GM23338 (cell line): ENCODE measurements around the gene SPARC. TPM values are rescaled to one million over a fixed set of nuclear protein-coding genes. Genes with fewer than 3 reads are reported as not detected.

Experiments
- ATAC-seq: fragments of 200-7000 bp; cut with Tn5 transposase; 3 replicates; pipeline ENCODE4 v1.9.1; 2020
- DNase-seq: peaks from one replicate; pipeline ENCODE4 v3.0.0-alpha.2; 2015; ENCODE audit warnings: low spot score
- H2AFZ ChIP-seq: fragments of 200-600 bp; sonication (generic); 2 replicates; pipeline ENCODE4 v1.8.0; 2016; ENCODE audit warnings: antibody characterized with exemption, mild to moderate bottlenecking, moderate library complexity
- H3F3A ChIP-seq: fragments of 200-600 bp; sonication (generic); replicated peaks from 2 replicates; pipeline ENCODE4 v1.8.0; 2017; ENCODE audit warnings: antibody characterized with exemption, mixed run types, low read depth
- H3K27ac ChIP-seq: fragments of 200-600 bp; sonication (generic); 2 replicates; pipeline ENCODE4 v1.6.1; 2016; ENCODE audit warnings: low read depth
- H3K27me3 ChIP-seq: fragments of 200-600 bp; sonication (generic); 2 replicates; pipeline ENCODE4 v1.8.0; 2016; ENCODE audit warnings: mild to moderate bottlenecking, mixed run types, moderate library complexity; ENCODE audit not compliant: insufficient read depth
- H3K36me3 ChIP-seq: fragments of 200-600 bp; sonication (generic); 2 replicates; pipeline ENCODE4 v1.8.0; 2016; ENCODE audit warnings: mild to moderate bottlenecking; ENCODE audit not compliant: insufficient read depth
- H3K4me1 ChIP-seq: fragments of 200-600 bp; sonication (generic); 2 replicates; pipeline ENCODE4 v1.8.0; 2016; ENCODE audit warnings: mild to moderate bottlenecking, moderate library complexity; ENCODE audit not compliant: insufficient read depth
- H3K4me2 ChIP-seq: fragments of 200-600 bp; sonication (generic); 2 replicates; pipeline ENCODE4 v1.7.1; 2017; ENCODE audit warnings: mixed run types
- H3K4me3 ChIP-seq: fragments of 200-600 bp; sonication (generic); 2 replicates; pipeline ENCODE4 v1.6.1; 2016; ENCODE audit warnings: mixed run types
- H3K79me2 ChIP-seq: fragments of 200-600 bp; sonication (generic); replicated peaks from 2 replicates; pipeline ENCODE4 v1.8.0; 2017; ENCODE audit warnings: mild to moderate bottlenecking; ENCODE audit not compliant: insufficient read depth
- H3K9me2 ChIP-seq: fragments of 200-600 bp; sonication (generic); 2 replicates; pipeline ENCODE4 v1.8.0; 2017; ENCODE audit not compliant: insufficient read depth
- H4K20me1 ChIP-seq: fragments of 200-600 bp; sonication (generic); replicated peaks from 2 replicates; pipeline ENCODE4 v1.8.0; 2017; ENCODE audit warnings: mild to moderate bottlenecking; ENCODE audit not compliant: insufficient read depth
- H3K27ac Mint-ChIP-seq: 2 replicates; pipeline ENCODE4 v1.8.0; 2020; ENCODE audit warnings: inconsistent platforms, mild to moderate bottlenecking, moderate library complexity, mixed read lengths
- H3K27me3 Mint-ChIP-seq: 3 replicates; pipeline ENCODE4 v1.8.0; 2022; ENCODE audit warnings: low read depth, mild to moderate bottlenecking, moderate library complexity, mixed read lengths, inconsistent platforms; ENCODE audit not compliant: insufficient read depth, poor library complexity
- H3K36me3 Mint-ChIP-seq: 3 replicates; pipeline ENCODE4 v1.8.0; 2021; ENCODE audit warnings: low read depth, mild to moderate bottlenecking, inconsistent platforms, moderate library complexity, mixed read lengths
- H3K4me1 Mint-ChIP-seq: 3 replicates; pipeline ENCODE4 v1.8.0; 2020; ENCODE audit warnings: mild to moderate bottlenecking, inconsistent platforms, mixed read lengths
- H3K4me3 Mint-ChIP-seq: 3 replicates; pipeline ENCODE4 v1.8.0; 2021; ENCODE audit warnings: moderate library complexity, mild to moderate bottlenecking, inconsistent platforms, mixed read lengths
- H3K9me3 Mint-ChIP-seq: 3 replicates; pipeline ENCODE4 v1.8.0; 2020; ENCODE audit warnings: moderate library complexity, mild to moderate bottlenecking, inconsistent platforms, mixed read lengths
- CREB1 ChIP-seq: fragments of 250-450 bp; sonication (Bioruptor Pico); IDR thresholded peaks from 2 replicates; pipeline ENCODE4 v1.5.0; 2020; ENCODE audit warnings: low read depth, mild to moderate bottlenecking, moderate library complexity
- EZH2 ChIP-seq: fragments of 200-600 bp; sonication (generic); IDR thresholded peaks from one replicate; pipeline ENCODE4 v1.8.0; 2017; ENCODE audit warnings: antibody characterized with exemption, mild to moderate bottlenecking, low read depth; ENCODE audit not compliant: unreplicated experiment
- JUNB ChIP-seq: IDR thresholded peaks from one replicate; pipeline ENCODE4 v1.6.1; 2016; ENCODE audit warnings: antibody characterized with exemption; ENCODE audit not compliant: unreplicated experiment
- STAT1 ChIP-seq: IDR thresholded peaks from one replicate; pipeline ENCODE4 v1.6.1; 2016; ENCODE audit warnings: antibody characterized with exemption; ENCODE audit not compliant: unreplicated experiment
- polyA plus RNA-seq: library from polyadenylated mRNA; unstranded; fragments of >200 nt; fragmentation: Nextera tagmentation; extraction: Ambion mirVana; gene quantifications from 2 replicates; pipeline ENCODE4 v1.2.1, GENCODE V29; 2016
- total RNA-seq: library from RNA; depleted of rRNA; stranded (reverse); fragments of >200 nt; shearing (Covaris generic); gene quantifications from 2 replicates; pipeline ENCODE4 v1.2.3, GENCODE V29; 2014
- TF ChIP-seq, protein P1 (sequence below): fragments of 250-450 bp; sonication (Bioruptor Pico); IDR thresholded peaks from 2 replicates; pipeline ENCODE4 v1.5.0; 2020; ENCODE audit warnings: mild to moderate bottlenecking, moderate library complexity
- TF ChIP-seq, protein P2 (sequence below): IDR thresholded peaks from one replicate; pipeline ENCODE4 v1.6.1; 2018; ENCODE audit warnings: antibody characterized with exemption; ENCODE audit not compliant: unreplicated experiment
- TF ChIP-seq, protein P3 (sequence below): IDR thresholded peaks from 2 replicates; pipeline ENCODE4 v1.6.1; 2016; ENCODE audit warnings: antibody characterized with exemption

The SPARC gene
- total and polyA plus RNA-seq, 2 experiments from 2014 or later: 218 to 225 TPM

DNA sequence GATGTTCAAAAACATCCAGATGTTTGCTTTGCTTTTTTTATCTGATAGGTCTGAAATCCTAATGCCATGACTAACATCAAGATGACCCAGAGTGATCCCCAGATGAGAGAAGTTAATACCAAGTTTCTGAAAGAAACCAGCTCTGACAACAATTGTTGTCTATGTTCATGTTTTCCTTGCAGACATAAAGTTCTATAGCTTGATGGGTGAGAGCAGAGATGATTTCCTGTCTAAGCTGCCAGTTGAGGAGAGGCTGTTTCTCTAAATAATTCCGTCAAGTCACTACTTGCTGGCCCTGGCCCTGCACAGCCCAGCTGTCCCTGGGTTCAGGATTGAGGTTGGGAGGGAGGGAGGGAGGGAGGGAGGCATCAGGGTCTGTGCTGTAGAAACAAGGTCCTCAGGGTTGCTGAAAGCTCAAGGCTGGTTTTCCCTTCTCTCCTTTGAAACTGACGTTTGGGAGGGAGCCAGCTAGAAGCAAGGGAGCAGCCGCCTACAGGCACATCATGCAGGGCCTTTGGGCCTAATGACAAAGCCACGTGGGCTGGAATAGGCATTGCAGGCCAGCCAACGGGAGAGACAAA lies 3.9 kb downstream of the SPARC start:
- Histone ChIP-seq H3K27ac (no peak overlapping the region), H3F3A (0 out of 2 replicates have a peak, but pooled peaks cover 5% of the 10 kb centered on the region), H2AFZ (no peak overlapping the region), H3K9me2 (no peaks in the 10 kb centered on the region), H3K36me3 (no peaks in the 10 kb centered on the region), H3K4me3 (no peak overlapping the region), H3K27me3 (no peaks in the 10 kb centered on the region), H3K4me1 (peaks cover 36% of the 10 kb centered on the region), H3K4me2 (no peak overlapping the region), H4K20me1 (no peaks in the 10 kb centered on the region), H3K79me2 (peaks cover 37% of the 10 kb centered on the region)
- H3K27me3 Mint-ChIP-seq: peaks cover 11% of the 10 kb centered on the region
- TF ChIP-seq EZH2 (no peak), JUNB (no peak), CREB1 (CRISPR knock-in tag) (no peak), STAT1 (no peak)
- TF ChIP-seq, protein P1, sequence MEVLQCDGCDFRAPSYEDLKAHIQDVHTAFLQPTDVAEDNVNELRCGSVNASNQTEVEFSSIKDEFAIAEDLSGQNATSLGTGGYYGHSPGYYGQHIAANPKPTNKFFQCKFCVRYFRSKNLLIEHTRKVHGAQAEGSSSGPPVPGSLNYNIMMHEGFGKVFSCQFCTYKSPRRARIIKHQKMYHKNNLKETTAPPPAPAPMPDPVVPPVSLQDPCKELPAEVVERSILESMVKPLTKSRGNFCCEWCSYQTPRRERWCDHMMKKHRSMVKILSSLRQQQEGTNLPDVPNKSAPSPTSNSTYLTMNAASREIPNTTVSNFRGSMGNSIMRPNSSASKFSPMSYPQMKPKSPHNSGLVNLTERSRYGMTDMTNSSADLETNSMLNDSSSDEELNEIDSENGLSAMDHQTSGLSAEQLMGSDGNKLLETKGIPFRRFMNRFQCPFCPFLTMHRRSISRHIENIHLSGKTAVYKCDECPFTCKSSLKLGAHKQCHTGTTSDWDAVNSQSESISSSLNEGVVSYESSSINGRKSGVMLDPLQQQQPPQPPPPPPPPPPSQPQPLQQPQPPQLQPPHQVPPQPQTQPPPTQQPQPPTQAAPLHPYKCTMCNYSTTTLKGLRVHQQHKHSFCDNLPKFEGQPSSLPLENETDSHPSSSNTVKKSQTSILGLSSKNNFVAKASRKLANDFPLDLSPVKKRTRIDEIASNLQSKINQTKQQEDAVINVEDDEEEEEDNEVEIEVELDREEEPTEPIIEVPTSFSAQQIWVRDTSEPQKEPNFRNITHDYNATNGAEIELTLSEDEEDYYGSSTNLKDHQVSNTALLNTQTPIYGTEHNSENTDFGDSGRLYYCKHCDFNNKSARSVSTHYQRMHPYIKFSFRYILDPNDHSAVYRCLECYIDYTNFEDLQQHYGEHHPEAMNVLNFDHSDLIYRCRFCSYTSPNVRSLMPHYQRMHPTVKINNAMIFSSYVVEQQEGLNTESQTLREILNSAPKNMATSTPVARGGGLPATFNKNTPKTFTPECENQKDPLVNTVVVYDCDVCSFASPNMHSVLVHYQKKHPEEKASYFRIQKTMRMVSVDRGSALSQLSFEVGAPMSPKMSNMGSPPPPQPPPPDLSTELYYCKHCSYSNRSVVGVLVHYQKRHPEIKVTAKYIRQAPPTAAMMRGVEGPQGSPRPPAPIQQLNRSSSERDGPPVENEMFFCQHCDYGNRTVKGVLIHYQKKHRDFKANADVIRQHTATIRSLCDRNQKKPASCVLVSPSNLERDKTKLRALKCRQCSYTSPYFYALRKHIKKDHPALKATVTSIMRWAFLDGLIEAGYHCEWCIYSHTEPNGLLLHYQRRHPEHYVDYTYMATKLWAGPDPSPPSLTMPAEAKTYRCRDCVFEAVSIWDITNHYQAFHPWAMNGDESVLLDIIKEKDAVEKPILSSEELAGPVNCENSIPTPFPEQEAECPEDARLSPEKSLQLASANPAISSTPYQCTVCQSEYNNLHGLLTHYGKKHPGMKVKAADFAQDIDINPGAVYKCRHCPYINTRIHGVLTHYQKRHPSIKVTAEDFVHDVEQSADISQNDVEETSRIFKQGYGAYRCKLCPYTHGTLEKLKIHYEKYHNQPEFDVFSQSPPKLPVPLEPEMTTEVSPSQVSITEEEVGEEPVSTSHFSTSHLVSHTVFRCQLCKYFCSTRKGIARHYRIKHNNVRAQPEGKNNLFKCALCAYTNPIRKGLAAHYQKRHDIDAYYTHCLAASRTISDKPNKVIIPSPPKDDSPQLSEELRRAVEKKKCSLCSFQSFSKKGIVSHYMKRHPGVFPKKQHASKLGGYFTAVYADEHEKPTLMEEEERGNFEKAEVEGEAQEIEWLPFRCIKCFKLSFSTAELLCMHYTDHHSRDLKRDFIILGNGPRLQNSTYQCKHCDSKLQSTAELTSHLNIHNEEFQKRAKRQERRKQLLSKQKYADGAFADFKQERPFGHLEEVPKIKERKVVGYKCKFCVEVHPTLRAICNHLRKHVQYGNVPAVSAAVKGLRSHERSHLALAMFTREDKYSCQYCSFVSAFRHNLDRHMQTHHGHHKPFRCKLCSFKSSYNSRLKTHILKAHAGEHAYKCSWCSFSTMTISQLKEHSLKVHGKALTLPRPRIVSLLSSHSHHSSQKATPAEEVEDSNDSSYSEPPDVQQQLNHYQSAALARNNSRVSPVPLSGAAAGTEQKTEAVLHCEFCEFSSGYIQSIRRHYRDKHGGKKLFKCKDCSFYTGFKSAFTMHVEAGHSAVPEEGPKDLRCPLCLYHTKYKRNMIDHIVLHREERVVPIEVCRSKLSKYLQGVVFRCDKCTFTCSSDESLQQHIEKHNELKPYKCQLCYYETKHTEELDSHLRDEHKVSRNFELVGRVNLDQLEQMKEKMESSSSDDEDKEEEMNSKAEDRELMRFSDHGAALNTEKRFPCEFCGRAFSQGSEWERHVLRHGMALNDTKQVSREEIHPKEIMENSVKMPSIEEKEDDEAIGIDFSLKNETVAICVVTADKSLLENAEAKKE (CRISPR knock-in tag): no peak
- TF ChIP-seq, protein P2, sequence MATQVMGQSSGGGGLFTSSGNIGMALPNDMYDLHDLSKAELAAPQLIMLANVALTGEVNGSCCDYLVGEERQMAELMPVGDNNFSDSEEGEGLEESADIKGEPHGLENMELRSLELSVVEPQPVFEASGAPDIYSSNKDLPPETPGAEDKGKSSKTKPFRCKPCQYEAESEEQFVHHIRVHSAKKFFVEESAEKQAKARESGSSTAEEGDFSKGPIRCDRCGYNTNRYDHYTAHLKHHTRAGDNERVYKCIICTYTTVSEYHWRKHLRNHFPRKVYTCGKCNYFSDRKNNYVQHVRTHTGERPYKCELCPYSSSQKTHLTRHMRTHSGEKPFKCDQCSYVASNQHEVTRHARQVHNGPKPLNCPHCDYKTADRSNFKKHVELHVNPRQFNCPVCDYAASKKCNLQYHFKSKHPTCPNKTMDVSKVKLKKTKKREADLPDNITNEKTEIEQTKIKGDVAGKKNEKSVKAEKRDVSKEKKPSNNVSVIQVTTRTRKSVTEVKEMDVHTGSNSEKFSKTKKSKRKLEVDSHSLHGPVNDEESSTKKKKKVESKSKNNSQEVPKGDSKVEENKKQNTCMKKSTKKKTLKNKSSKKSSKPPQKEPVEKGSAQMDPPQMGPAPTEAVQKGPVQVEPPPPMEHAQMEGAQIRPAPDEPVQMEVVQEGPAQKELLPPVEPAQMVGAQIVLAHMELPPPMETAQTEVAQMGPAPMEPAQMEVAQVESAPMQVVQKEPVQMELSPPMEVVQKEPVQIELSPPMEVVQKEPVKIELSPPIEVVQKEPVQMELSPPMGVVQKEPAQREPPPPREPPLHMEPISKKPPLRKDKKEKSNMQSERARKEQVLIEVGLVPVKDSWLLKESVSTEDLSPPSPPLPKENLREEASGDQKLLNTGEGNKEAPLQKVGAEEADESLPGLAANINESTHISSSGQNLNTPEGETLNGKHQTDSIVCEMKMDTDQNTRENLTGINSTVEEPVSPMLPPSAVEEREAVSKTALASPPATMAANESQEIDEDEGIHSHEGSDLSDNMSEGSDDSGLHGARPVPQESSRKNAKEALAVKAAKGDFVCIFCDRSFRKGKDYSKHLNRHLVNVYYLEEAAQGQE: no peak
- TF ChIP-seq, protein P3, sequence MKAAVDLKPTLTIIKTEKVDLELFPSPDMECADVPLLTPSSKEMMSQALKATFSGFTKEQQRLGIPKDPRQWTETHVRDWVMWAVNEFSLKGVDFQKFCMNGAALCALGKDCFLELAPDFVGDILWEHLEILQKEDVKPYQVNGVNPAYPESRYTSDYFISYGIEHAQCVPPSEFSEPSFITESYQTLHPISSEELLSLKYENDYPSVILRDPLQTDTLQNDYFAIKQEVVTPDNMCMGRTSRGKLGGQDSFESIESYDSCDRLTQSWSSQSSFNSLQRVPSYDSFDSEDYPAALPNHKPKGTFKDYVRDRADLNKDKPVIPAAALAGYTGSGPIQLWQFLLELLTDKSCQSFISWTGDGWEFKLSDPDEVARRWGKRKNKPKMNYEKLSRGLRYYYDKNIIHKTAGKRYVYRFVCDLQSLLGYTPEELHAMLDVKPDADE: no peak
- H3K36me3 Mint-ChIP-seq: peaks cover 16% of the 10 kb centered on the region
- no peaks in the 10 kb centered on the region for H3K9me3 Mint-ChIP-seq
- H3K4me1 Mint-ChIP-seq: peaks cover 42% of the 10 kb centered on the region
- ATAC-seq: no peak
- peak overlapping the region; percentile 68; the same call in 1 of the 2 replicates for H3K27ac Mint-ChIP-seq
- no peak overlapping the region for H3K4me3 Mint-ChIP-seq
- DNase-seq: no peak
